Effector memory CD8-positive, alpha-beta T cell (primary cell): ENCODE measurements around the gene WNT9B.
"Not testable (repeated sequence)": the region's sequence is repeated elsewhere in the genome, so short reads cannot be mapped to it uniquely, and the experiment has no call there.

Source experiments
- ATAC-seq: fragments of 150-1000 bp; cut with Tn5 transposase; replicated peaks from 2 replicates; pipeline ENCODE4 v1.10.0; 2021; ENCODE audit warnings: mild to moderate bottlenecking, moderate library complexity
- DNase-seq, 3 experiments: peaks; one replicate each; pipeline ENCODE4 v3.0.0; 2021
- H3K27ac Mint-ChIP-seq, 2 donors: one replicate each; pipeline ENCODE4 v1.8.0; 2022; ENCODE audit warnings: mild to moderate bottlenecking in 2 of 2, mixed read lengths in 2 of 2, moderate library complexity in 2 of 2
- H3K27me3 Mint-ChIP-seq, 2 donors: one replicate each; pipeline ENCODE4 v1.8.0; 2022; ENCODE audit warnings: mixed read lengths in 2 of 2
- H3K36me3 Mint-ChIP-seq: one replicate; pipeline ENCODE4 v1.8.0; 2022; ENCODE audit warnings: mild to moderate bottlenecking, moderate library complexity, mixed read lengths; ENCODE audit not compliant: insufficient read depth
- H3K4me1 Mint-ChIP-seq, 2 donors: one replicate each; pipeline ENCODE4 v1.8.0; 2022; ENCODE audit warnings: low read depth in 2 of 2, mixed read lengths in 2 of 2
- H3K4me3 Mint-ChIP-seq, 2 donors: one replicate each; pipeline ENCODE4 v1.8.0; 2022; ENCODE audit warnings: mild to moderate bottlenecking in 2 of 2, mixed read lengths in 2 of 2, moderate library complexity in 2 of 2
- H3K9me3 Mint-ChIP-seq, 2 donors: one replicate each; pipeline ENCODE4 v1.8.0; 2022; ENCODE audit warnings: mixed read lengths in 2 of 2

WNT9B gene

GRCh38 chr17:46832331-46832821, 19.0 kb upstream of the WNT9B start:
- H3K4me3 Mint-ChIP-seq, result no peak overlapping the region
- H3K36me3 Mint-ChIP-seq, result peaks cover 7% of the 10 kb centered on the region
- peak overlapping the region; percentile 38 to 41 for H3K27ac Mint-ChIP-seq
- H3K9me3 Mint-ChIP-seq, result no peaks in the 10 kb centered on the region
- ATAC-seq (no peak), DNase-seq (no peak)
- peaks cover 37 to 77% of the 10 kb centered on the region in 2 donors for H3K27me3 Mint-ChIP-seq
- H3K4me1 Mint-ChIP-seq, result peaks cover 3 to 5% of the 10 kb centered on the region in 2 donors

DNA sequence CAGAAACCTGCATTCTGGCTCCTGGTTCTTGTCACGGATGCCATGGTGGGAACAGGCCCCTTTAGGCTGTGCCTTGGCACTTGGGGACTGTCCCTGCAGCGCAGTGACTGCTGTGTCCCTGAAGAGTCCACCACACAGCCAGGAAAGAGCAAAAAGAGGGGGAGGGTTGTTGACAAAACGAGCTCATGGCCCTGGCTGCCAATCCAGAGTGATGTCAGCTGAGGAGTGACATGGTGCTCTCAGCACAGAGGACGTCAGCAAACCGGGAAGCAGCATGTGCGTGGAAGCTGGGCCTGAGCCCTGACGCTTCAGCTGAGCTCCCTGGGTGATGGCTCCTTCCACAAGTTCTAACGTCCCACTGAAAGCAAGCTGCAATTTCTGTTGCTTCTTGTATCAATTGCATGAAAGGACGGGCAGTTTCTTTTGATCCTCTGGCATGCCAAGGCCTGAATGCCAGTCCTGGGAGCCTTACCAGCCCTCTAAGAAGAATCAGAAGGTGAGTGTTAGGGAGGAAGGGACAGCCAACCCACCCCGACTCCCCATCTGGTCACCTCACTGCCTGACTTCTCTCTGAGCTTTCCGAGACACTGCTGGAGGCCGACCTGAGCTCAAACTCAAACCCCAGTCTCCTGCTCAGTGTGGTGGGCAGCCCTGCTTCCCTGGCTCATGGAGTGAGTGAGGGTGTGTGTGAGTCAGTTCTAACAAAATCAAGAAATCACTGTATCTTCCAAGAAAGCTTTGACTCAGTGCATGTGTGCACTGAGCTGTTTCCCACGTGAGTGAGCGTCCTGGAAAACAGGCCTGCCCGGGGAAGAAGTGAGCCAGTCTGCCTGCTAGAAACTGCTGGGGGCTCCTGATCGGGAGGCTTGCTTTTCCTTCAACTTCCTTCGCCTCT, 18.2 kb upstream of the WNT9B start:
- H3K9me3 Mint-ChIP-seq, result no peaks in the 10 kb centered on the region

DNA sequence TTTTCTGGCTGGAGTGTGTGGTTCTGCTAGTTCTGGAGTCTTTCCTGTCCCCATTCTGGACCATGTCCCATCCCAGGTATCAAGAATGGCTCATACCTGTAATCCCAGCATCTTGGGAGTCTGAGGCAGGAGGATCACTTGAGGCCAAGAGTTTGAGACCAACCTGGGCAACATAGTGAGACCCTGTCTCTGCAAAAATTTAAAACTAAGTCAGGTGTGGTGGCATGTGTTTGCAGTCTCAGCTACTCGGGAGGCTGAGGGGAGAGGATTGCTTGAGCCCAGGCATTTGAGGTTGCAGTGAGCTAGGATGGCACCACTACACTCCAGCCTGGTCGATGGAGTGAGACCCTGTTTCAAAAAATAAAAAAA, 17.6 kb upstream of the WNT9B start:
- Mint-ChIP-seq H3K27ac (no peak overlapping the region), H3K36me3 (peaks cover 7% of the 10 kb centered on the region), H3K27me3 (peaks cover 37 to 76% of the 10 kb centered on the region in 2 donors), H3K4me1 (peaks cover 3 to 5% of the 10 kb centered on the region in 2 donors), H3K9me3 (no peaks in the 10 kb centered on the region), H3K4me3 (no peak overlapping the region)
- no peak for ATAC-seq
- DNase-seq, result no peak

More for the DNA sequence above, 18.2 kb upstream of the WNT9B start:
- Mint-ChIP-seq H3K36me3 (peaks cover 7% of the 10 kb centered on the region), H3K27ac (peak overlapping the region in 1 of 2 donors; percentile 41), H3K27me3 (peaks cover 38 to 79% of the 10 kb centered on the region in 2 donors), H3K4me3 (no peak overlapping the region), H3K4me1 (peaks cover 3 to 5% of the 10 kb centered on the region in 2 donors)
- no peak for DNase-seq
- ATAC-seq, result no peak

DNA sequence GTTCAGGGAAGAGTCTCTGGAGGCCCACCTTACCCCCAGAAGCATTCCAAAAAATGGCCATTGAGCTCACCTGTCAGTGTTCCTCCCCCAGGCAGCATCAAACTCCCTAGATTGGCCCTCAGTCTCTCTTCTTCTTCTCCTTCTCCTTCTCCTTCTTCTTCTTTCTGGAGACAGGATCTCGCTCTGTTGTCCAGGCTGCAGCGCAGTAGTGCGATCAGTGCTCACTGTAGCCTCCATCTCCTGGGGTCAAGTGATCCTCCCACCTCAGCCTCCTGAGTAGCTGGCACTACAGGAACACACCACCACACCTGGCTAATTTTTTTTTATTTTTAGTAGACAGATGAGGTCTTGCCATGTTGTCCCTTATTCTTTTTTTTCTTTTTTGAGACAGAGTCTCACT, 16.5 kb upstream of the WNT9B start:
- no peak overlapping the region for H3K4me3 Mint-ChIP-seq
- peak overlapping the region in 1 of 2 donors; percentile 63 for H3K27ac Mint-ChIP-seq
- peaks cover 7% of the 10 kb centered on the region for H3K36me3 Mint-ChIP-seq
- no peak for ATAC-seq
- DNase-seq, result no peak
- peaks cover 34 to 74% of the 10 kb centered on the region in 2 donors for H3K27me3 Mint-ChIP-seq
- peaks cover 3 to 5% of the 10 kb centered on the region in 2 donors for H3K4me1 Mint-ChIP-seq
- no peaks in the 10 kb centered on the region for H3K9me3 Mint-ChIP-seq

DNA sequence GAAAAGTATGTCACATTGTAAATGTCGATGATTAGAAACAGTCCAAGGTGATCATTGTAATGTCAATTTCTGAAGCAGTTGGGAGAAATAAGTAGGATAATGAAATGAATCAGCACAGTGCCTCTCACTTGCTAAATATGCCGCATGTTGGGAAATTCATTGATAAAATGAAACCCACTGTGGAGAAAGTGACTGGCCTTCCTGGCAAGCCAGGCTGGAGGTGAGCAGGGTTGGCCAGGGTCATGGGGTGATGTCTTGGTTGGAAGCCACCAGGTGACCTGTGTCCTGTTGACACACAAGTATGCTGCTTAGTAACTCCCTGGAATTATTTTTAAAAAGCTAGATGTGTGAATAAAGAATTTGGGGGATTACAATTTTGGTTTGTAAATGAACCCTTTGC, 14.9 kb upstream of the WNT9B start:
- Mint-ChIP-seq H3K27me3 (peaks cover 40 to 74% of the 10 kb centered on the region in 2 donors), H3K27ac (peak overlapping the region; percentile 55 to 62)

DNA sequence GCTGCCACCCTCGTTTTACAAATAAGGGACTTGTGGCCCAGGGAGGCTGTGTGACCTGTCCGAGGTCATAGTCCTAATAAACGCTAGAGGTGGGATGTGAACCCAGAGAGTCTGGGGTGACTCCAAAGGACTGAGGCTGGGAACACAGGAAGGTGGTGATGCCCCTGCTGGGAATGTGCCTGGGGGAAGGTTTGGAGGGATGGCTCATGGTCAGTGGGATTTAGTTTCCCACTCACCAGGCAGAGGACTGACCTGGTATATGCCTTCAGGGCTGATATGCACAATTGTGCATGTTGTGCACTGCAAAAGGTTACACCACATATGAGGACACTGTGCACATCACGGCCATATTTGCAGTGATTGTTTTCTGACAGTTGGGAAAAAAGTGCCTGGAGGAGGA, 13.9 kb upstream of the WNT9B start:
- no peak for ATAC-seq
- Mint-ChIP-seq H3K27me3 (peaks cover 41 to 72% of the 10 kb centered on the region in 2 donors), H3K27ac (no peak overlapping the region), H3K4me1 (peaks cover 7 to 9% of the 10 kb centered on the region in 2 donors), H3K36me3 (peaks cover 7% of the 10 kb centered on the region), H3K4me3 (no peak overlapping the region), H3K9me3 (no peaks in the 10 kb centered on the region)
- DNase-seq, result no peak

More for the DNA sequence above, 14.9 kb upstream of the WNT9B start:
- Mint-ChIP-seq H3K4me3 (no peak overlapping the region), H3K9me3 (no peaks in the 10 kb centered on the region), H3K4me1 (peaks cover 5 to 7% of the 10 kb centered on the region in 2 donors), H3K36me3 (peaks cover 7% of the 10 kb centered on the region)
- ATAC-seq (no peak), DNase-seq (no peak)

- Mint-ChIP-seq H3K9me3 (peaks cover 0 to 2% of the 10 kb centered on the region in 2 donors), H3K4me1 (peaks cover 7 to 9% of the 10 kb centered on the region in 2 donors), H3K27me3 (peaks cover 55 to 69% of the 10 kb centered on the region in 2 donors), H3K27ac (no peak overlapping the region), H3K4me3 (no peak overlapping the region), H3K36me3 (peaks cover 7% of the 10 kb centered on the region)
- ATAC-seq (no peak), DNase-seq (no peak)
Measured at GRCh38 chr17:46839211-46839610, 12.2 kb upstream of the WNT9B start.

DNA sequence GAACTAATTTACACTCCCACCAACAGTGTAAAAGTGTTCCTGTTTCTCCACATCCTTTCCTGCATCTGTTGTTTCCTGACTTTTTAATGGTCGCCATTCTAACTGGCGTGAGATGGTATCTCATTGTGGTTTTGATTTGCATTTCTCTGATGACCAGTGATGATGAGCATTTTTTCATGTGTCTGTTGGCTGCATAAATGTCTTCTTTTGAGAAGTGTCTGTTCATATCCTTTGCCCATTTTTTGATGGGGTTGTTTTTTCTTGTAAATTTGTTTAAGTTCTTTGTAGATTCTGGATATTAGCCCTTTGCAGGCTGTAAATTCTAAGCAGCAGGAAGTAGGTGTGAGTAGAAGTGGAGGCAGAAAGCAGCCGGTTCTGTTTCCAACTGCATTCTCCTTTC, 10.8 kb upstream of the WNT9B start:
- not testable (repeated sequence) for H3K27ac Mint-ChIP-seq, ATAC-seq, H3K36me3 Mint-ChIP-seq

DNA sequence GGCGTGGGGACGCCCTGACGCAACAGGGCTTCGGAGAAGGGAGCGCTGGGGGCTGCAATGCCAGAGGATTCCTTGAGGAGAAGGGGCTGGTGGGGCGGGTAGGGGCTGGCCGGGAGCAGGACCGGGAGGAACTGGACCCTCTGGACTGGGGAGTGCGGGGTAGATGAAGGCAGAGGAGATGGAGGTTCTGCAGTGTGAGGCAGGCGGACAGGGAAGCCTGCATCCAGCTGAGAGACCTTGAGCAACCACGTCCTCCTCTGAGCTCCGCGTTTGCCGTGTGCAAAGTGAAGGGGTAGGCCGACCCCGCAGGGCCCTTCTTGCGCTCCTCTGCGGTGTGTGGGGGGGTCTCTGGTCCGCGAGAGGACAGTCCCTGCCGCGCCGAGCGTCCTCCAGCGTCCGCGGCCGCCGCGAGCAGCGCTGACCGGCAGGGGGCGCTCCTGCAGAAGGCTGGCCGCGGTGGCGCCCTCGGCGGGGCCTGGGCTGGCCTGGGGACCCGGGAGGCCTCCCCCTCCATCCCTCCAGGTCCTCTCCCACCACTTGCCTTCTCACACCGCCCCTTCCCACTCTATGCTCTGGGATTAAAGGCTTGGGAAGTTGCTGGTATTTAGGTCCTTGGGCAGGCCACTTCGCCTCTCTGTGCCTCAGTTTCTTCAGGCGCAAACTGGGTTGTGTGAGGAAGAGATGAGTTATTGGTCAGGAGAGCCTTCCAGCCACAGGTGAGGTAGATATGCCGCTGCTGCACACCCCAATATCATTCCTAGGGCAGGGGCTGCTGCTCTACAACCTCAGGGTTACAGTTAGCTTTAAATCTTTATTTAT, 9.6 kb upstream of the WNT9B start:
- Mint-ChIP-seq H3K36me3 (no peaks in the 10 kb centered on the region), H3K4me1 (peaks cover 3 to 4% of the 10 kb centered on the region in 2 donors), H3K9me3 (peaks cover 0 to 2% of the 10 kb centered on the region in 2 donors), H3K27me3 (peaks cover 57 to 73% of the 10 kb centered on the region in 2 donors), H3K27ac (no peak overlapping the region), H3K4me3 (peak overlapping the region in 1 of 2 donors; percentile 57)
- no peak for ATAC-seq
- peak in 1 of 3 experiments; percentile 20 for DNase-seq

More for the DNA sequence above, 10.8 kb upstream of the WNT9B start:
- H3K4me3 Mint-ChIP-seq, DNase-seq, H3K9me3 Mint-ChIP-seq, H3K4me1 Mint-ChIP-seq: not testable (repeated sequence)
- peaks cover 65 to 70% of the 10 kb centered on the region in 2 donors for H3K27me3 Mint-ChIP-seq

- Mint-ChIP-seq H3K9me3 (peaks cover 0 to 2% of the 10 kb centered on the region in 2 donors), H3K27ac (no peak overlapping the region), H3K4me3 (no peak overlapping the region), H3K36me3 (peaks cover 3% of the 10 kb centered on the region), H3K27me3 (peaks cover 61 to 77% of the 10 kb centered on the region in 2 donors), H3K4me1 (peaks cover 3 to 4% of the 10 kb centered on the region in 2 donors)
- ATAC-seq, result no peak
- no peak for DNase-seq
Measured at GRCh38 chr17:46842835-46843234, 8.5 kb upstream of the WNT9B start.

- peaks cover 0 to 2% of the 10 kb centered on the region in 2 donors for H3K9me3 Mint-ChIP-seq
- ATAC-seq (no peak), DNase-seq (no peak)
- H3K27ac Mint-ChIP-seq, result no peak overlapping the region
- no peak overlapping the region for H3K4me3 Mint-ChIP-seq
- H3K4me1 Mint-ChIP-seq, result peaks cover 6 to 7% of the 10 kb centered on the region in 2 donors
- H3K36me3 Mint-ChIP-seq, result peaks cover 3% of the 10 kb centered on the region
- peaks cover 78 to 89% of the 10 kb centered on the region in 2 donors for H3K27me3 Mint-ChIP-seq
Measured at GRCh38 chr17:46847204-46848191, 3.9 kb upstream of the WNT9B start.

GRCh38 chr17:46848534-46848933, 2.8 kb upstream of the WNT9B start:
- H3K27me3 Mint-ChIP-seq, result peaks cover 77 to 89% of the 10 kb centered on the region in 2 donors

More at GRCh38 chr17:46848534-46848933, 2.8 kb upstream of the WNT9B start:
- H3K27ac Mint-ChIP-seq, result no peak overlapping the region
- no peak for DNase-seq
- ATAC-seq, result no peak
- no peaks in the 10 kb centered on the region for H3K9me3 Mint-ChIP-seq
- no peak overlapping the region for H3K4me3 Mint-ChIP-seq
- H3K4me1 Mint-ChIP-seq, result peaks cover 6 to 7% of the 10 kb centered on the region in 2 donors
- peaks cover 3% of the 10 kb centered on the region for H3K36me3 Mint-ChIP-seq
